ENCODE data around the gene OSBPL8. TPM values are rescaled to one million over a fixed set of nuclear protein-coding genes. Genes with fewer than 3 reads are reported as not detected.
A peak's percentile ranks its signal among the peaks of the same experiment; 100 is the strongest.

OSBPL8 gene
- total and polyA plus RNA-seq, 3 experiments from 2014 or later: 87.3 to 113 (median 90.7) TPM

DNA sequence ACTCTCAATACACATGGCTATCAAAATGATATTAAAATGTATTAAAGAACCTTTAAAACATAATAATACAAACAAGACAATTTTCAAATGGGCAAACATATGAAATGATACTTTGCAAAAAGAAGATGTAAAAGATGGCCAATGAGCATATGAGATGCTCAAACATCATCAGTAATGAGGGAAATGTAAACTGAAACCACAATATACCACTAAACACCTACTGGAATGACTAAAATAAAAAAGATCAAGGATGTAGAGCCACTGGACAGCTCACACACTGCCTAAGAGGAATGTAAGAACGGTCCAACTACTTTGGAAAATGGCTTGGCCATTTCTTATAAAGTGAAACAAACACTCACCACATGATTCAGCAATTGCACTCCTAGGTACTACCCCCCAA, 114.1 kb downstream of the OSBPL8 start:
- H3K36me3 ChIP-seq (ENCODE audit: insufficient read depth, low read length): peaks cover 5% of the 10 kb centered on the region
- H3K27ac ChIP-seq (ENCODE audit: low read depth, low read length): no peak overlapping the region
- no peaks in the 10 kb centered on the region for H3K9me3 Mint-ChIP-seq
- POLR2A ChIA-PET: no interaction called here
- H3K4me1 Mint-ChIP-seq: peaks cover 48 to 58% (median 57%) of the 10 kb centered on the region in 3 donors
- H3K27me3 ChIP-seq (ENCODE audit: insufficient read depth, low read length, poor library complexity, severe bottlenecking): no peaks in the 10 kb centered on the region
- H3K36me3 Mint-ChIP-seq: peaks cover 10 to 29% (median 12%) of the 10 kb centered on the region in 3 donors
- CTCF ChIA-PET: interaction anchor here (1.1 kb wide), 1 partner anchor 11 kb away, joined by 4 read pairs; no protein-coding TSS in a partner anchor
- H3K27ac Mint-ChIP-seq: no peak overlapping the region
- H3K27me3 Mint-ChIP-seq: no peaks in the 10 kb centered on the region
- no peak overlapping the region for H3K4me3 Mint-ChIP-seq
- H3K4me3 ChIP-seq (ENCODE audit: low read length): no peak overlapping the region
- H3K4me1 ChIP-seq (ENCODE audit: insufficient read depth, low read length): peaks cover 4% of the 10 kb centered on the region
- DNase-seq: no peak
- H3K9me3 ChIP-seq (ENCODE audit: low read length): no peaks in the 10 kb centered on the region

DNA sequence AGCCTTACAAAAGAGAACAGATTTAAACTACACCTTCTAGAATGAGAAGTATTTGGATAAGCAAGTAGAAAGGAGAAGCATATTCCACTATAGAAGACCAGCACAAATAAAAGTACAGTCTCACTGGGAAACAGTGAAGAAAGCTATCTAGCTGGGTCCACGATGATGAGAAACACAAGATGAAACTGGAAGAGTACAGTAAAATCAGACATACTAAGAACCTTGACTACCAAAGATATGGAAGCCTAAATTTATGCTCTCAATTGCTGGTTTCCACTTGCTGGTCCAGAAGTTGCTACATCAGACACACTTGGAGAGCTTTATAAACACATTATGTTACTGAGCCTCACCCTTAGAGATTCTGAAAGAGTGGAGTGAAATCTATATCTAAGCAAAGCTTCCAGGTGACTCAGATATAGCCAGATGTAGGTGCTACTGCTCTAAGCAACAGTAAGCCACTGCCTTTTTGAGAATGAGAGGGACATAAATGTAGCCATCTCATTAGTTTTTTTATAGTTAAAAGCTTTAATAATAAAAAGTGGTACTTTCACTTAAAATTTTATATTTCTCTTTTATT, 115.1 kb downstream of the OSBPL8 start:
- H3K4me1 ChIP-seq (ENCODE audit: insufficient read depth, low read length): peaks cover 4% of the 10 kb centered on the region
- H3K36me3 Mint-ChIP-seq: peaks cover 5 to 22% (median 7%) of the 10 kb centered on the region in 3 donors
- no peaks in the 10 kb centered on the region for H3K27me3 Mint-ChIP-seq
- DNase-seq: no peak
- H3K36me3 ChIP-seq (ENCODE audit: insufficient read depth, low read length): no peaks in the 10 kb centered on the region
- no peaks in the 10 kb centered on the region for H3K9me3 ChIP-seq (ENCODE audit: low read length)
- no peak overlapping the region for H3K4me3 ChIP-seq (ENCODE audit: low read length)
- no peaks in the 10 kb centered on the region for H3K9me3 Mint-ChIP-seq
- ChIA-PET CTCF (interaction anchor here (1.1 kb wide), 1 partner anchor 12 kb away, joined by 4 read pairs; no protein-coding TSS in a partner anchor), POLR2A (no interaction called here)
- H3K4me3 Mint-ChIP-seq: no peak overlapping the region
- no peak overlapping the region for H3K27ac ChIP-seq (ENCODE audit: low read depth, low read length)
- H3K27me3 ChIP-seq (ENCODE audit: insufficient read depth, low read length, poor library complexity, severe bottlenecking): no peaks in the 10 kb centered on the region
- H3K4me1 Mint-ChIP-seq: peaks cover 51 to 63% (median 60%) of the 10 kb centered on the region in 3 donors
- peak overlapping the region in 1 of 8 donors; percentile 69 for H3K27ac Mint-ChIP-seq

DNA sequence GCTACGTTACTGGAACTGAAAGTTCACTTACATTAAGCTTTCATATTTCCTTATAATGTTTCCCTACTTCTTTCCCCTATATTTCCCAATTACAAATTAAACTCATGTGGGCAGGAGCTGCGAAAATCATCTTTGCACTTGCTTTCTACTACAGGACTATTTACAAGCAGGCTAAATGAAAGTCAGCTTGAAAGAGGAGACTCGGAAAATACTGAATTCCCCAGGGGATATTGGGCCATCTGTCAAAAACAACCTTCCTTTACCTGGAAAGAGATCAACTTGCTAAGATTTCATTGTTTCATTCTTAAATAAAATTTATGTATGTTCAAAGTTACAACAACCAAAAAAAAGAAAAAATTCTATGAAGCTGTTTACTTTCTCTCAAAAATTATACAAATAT, 118.6 kb downstream of the OSBPL8 start:
- Mint-ChIP-seq H3K27ac (peak overlapping the region in 2 of 8 donors; percentile 6 to 79), H3K36me3 (peaks cover 4 to 24% (median 14%) of the 10 kb centered on the region in 3 donors), H3K9me3 (peaks cover 0 to 2% (median 0%) of the 10 kb centered on the region in 5 donors), H3K27me3 (no peaks in the 10 kb centered on the region), H3K4me3 (no peak overlapping the region), H3K4me1 (peaks cover 48 to 57% (median 53%) of the 10 kb centered on the region in 3 donors)
- Histone ChIP-seq H3K4me3 (ENCODE audit: low read length) (no peak overlapping the region), H3K27ac (ENCODE audit: low read depth, low read length) (no peak overlapping the region), H3K36me3 (ENCODE audit: insufficient read depth, low read length) (no peaks in the 10 kb centered on the region), H3K27me3 (ENCODE audit: insufficient read depth, low read length, poor library complexity, severe bottlenecking) (no peaks in the 10 kb centered on the region), H3K9me3 (ENCODE audit: low read length) (no peaks in the 10 kb centered on the region), H3K4me1 (ENCODE audit: insufficient read depth, low read length) (peaks cover 4% of the 10 kb centered on the region)
- ChIA-PET POLR2A (no interaction called here), CTCF (no interaction called here)
- no peak for DNase-seq

DNA sequence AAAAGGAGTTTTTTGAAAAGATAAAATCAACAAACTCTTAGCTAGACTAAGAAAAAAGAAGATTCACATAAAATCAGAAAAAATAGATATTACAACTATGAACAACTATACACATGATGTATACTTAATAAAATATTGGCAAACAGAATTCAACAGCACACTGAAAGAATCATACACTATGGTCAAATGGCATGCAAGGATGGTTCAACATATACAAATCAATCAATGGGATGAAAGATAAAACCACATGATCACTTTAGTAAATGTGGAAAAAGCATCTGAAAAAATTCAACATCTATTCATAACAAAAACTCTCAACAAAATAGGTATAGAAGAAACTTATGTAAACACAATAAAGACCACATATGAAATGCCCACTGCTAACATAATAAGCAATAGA, 126.8 kb downstream of the OSBPL8 start:
- ChIA-PET POLR2A (no interaction called here), CTCF (no interaction called here)
- Mint-ChIP-seq H3K9me3 (peaks cover 24 to 32% (median 30%) of the 10 kb centered on the region in 5 donors), H3K36me3 (peaks cover 28 to 70% (median 56%) of the 10 kb centered on the region in 3 donors), H3K27ac (no peak overlapping the region), H3K27me3 (no peaks in the 10 kb centered on the region), H3K4me1 (peaks cover 33 to 49% (median 42%) of the 10 kb centered on the region in 3 donors), H3K4me3 (no peak overlapping the region)
- Histone ChIP-seq H3K36me3 (ENCODE audit: insufficient read depth, low read length) (no peaks in the 10 kb centered on the region), H3K9me3 (ENCODE audit: low read length) (no peaks in the 10 kb centered on the region), H3K4me1 (ENCODE audit: insufficient read depth, low read length) (peaks cover 6% of the 10 kb centered on the region), H3K27ac (ENCODE audit: low read depth, low read length) (no peak overlapping the region), H3K27me3 (ENCODE audit: insufficient read depth, low read length, poor library complexity, severe bottlenecking) (no peaks in the 10 kb centered on the region), H3K4me3 (ENCODE audit: low read length) (no peak overlapping the region)
- DNase-seq: no peak

DNA sequence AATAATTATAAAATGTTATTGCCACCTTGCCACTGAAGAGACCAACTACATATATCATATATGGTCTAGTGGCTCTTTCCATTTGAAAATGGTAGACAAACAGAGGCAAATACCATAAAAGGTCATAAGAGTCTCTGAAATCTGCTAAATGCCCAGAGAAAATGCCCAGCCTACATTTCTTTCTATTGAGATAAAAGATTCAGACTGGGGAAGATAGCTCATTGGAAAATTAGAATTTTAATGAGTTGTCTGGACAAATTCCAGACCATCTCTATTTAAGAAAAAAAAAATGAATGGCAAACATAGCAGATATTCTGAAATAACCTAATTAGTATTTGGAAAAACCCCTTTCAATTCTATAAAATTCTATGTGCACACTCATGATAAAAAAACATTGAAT, 131.5 kb downstream of the OSBPL8 start:
- ChIA-PET POLR2A (no interaction called here), CTCF (no interaction called here)
- Histone ChIP-seq H3K27me3 (ENCODE audit: insufficient read depth, low read length, poor library complexity, severe bottlenecking) (no peaks in the 10 kb centered on the region), H3K4me3 (ENCODE audit: low read length) (no peak overlapping the region), H3K27ac (ENCODE audit: low read depth, low read length) (no peak overlapping the region), H3K9me3 (ENCODE audit: low read length) (peaks cover 8% of the 10 kb centered on the region), H3K36me3 (ENCODE audit: insufficient read depth, low read length) (no peaks in the 10 kb centered on the region), H3K4me1 (ENCODE audit: insufficient read depth, low read length) (peaks cover 14% of the 10 kb centered on the region)
- no peak overlapping the region for H3K27ac Mint-ChIP-seq
- H3K9me3 Mint-ChIP-seq: peaks cover 28 to 42% (median 37%) of the 10 kb centered on the region in 5 donors
- no peaks in the 10 kb centered on the region for H3K27me3 Mint-ChIP-seq
- DNase-seq: no peak
- H3K4me1 Mint-ChIP-seq: peaks cover 25 to 59% (median 47%) of the 10 kb centered on the region in 3 donors
- peaks cover 27 to 62% (median 44%) of the 10 kb centered on the region in 3 donors for H3K36me3 Mint-ChIP-seq
- no peak overlapping the region for H3K4me3 Mint-ChIP-seq

DNA sequence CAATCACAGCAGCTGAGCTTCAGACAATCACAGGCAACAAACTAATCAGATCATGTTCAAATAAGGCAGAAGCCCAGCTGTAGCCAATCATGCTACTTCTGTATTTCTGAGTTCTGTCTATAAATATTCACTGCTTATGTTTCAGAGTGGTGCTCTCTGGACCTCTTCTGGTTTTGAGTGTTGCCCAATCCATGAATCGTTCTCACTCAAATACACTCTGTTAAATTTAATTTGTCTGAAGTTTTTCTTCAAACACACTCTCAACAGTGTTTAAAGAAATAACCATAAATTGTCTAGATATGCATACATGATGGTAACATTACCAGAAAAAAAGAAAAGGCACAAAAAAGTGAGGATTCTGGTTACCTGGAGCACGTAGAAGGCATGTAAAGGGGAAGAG, 133.4 kb downstream of the OSBPL8 start:
- no peak overlapping the region for H3K27ac ChIP-seq (ENCODE audit: low read depth, low read length)
- Mint-ChIP-seq H3K9me3 (peaks cover 13 to 25% (median 23%) of the 10 kb centered on the region in 5 donors), H3K27ac (no peak overlapping the region), H3K4me3 (no peak overlapping the region), H3K27me3 (no peaks in the 10 kb centered on the region), H3K36me3 (peaks cover 17 to 42% (median 28%) of the 10 kb centered on the region in 3 donors), H3K4me1 (peaks cover 27 to 53% (median 46%) of the 10 kb centered on the region in 3 donors)
- peaks cover 8% of the 10 kb centered on the region for H3K9me3 ChIP-seq (ENCODE audit: low read length)
- ChIA-PET POLR2A (no interaction called here), CTCF (no interaction called here)
- H3K4me1 ChIP-seq (ENCODE audit: insufficient read depth, low read length): peaks cover 22% of the 10 kb centered on the region
- DNase-seq: no peak
- H3K4me3 ChIP-seq (ENCODE audit: low read length): no peak overlapping the region
- no peaks in the 10 kb centered on the region for H3K27me3 ChIP-seq (ENCODE audit: insufficient read depth, low read length, poor library complexity, severe bottlenecking)
- no peaks in the 10 kb centered on the region for H3K36me3 ChIP-seq (ENCODE audit: insufficient read depth, low read length)

DNA sequence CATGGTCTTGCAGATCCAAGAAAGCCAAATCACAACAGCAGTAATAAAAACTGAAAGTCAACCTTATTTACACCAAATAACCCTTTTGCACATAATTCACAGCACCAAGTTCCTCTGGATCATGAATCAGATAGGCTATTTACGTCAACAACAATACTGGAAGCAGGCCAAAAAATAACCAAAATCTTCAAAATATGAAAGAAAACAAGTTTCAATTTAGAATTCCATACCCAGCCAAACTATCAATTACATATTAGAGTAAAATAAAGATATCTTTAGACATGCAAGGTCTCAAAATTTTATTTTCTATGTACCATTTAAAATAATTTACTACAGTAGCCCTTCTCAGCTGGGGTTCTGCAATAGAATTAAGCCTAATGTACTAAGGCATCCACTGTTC, 134.6 kb downstream of the OSBPL8 start:
- DNase-seq: no peak
- POLR2A ChIA-PET: no interaction called here
- Mint-ChIP-seq H3K4me3 (no peak overlapping the region), H3K36me3 (peaks cover 13 to 34% (median 24%) of the 10 kb centered on the region in 3 donors), H3K27me3 (no peaks in the 10 kb centered on the region), H3K27ac (no peak overlapping the region), H3K9me3 (peaks cover 13 to 24% (median 23%) of the 10 kb centered on the region in 5 donors), H3K4me1 (peaks cover 20 to 49% (median 41%) of the 10 kb centered on the region in 3 donors)
- Histone ChIP-seq H3K4me1 (ENCODE audit: insufficient read depth, low read length) (peaks cover 19% of the 10 kb centered on the region), H3K9me3 (ENCODE audit: low read length) (peaks cover 8% of the 10 kb centered on the region), H3K4me3 (ENCODE audit: low read length) (no peak overlapping the region), H3K27ac (ENCODE audit: low read depth, low read length) (no peak overlapping the region), H3K36me3 (ENCODE audit: insufficient read depth, low read length) (no peaks in the 10 kb centered on the region), H3K27me3 (ENCODE audit: insufficient read depth, low read length, poor library complexity, severe bottlenecking) (no peaks in the 10 kb centered on the region)
- CTCF ChIA-PET: no interaction called here

DNA sequence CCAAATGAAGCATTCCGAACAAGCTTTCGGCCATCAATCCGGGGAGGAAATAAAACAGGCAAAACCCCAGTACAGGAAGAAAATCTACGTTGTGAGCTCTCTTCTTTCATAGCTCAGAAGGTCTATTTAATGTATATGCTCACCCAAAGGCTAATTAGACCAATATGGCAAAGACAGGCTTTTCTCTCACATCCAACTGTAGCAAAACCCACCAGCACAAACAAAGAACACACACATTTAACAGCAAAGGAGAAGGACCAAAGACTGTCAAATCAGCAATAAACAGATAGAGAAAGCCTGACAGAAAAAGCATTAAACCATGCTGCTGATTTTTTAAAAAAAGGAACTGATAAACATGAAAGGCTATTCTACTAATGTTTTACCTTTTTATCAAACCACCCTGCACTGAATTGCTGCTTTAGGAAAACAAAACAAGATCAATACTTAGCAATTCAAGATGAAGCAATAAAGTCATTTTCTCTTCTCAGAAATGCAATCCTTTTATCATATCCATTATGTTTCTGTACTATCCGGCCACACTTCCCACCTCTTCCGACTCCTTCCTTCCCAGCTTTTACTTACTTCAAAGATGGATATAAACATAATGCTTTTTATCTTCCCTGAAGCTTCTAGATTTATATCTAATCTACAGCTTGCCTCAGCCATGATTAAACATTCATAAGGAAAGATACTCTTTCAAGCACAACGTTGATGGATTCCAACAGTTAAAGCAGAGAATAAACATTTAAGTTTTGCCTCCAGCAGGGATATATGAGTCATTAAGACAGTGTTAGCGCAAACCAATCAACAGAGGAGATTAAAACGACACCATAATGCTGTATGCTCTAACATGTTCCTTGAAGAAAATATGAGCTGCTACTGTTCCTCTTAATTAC, 136.8 kb downstream of the OSBPL8 start:
- CTCF ChIA-PET: no interaction called here
- no peak overlapping the region for H3K4me3 Mint-ChIP-seq
- POLR2A ChIA-PET: no interaction called here

More for the DNA sequence above, 136.8 kb downstream of the OSBPL8 start:
- DNase-seq: no peak
- peaks cover 8% of the 10 kb centered on the region for H3K9me3 ChIP-seq (ENCODE audit: low read length)
- Mint-ChIP-seq H3K9me3 (peaks cover 13 to 24% (median 23%) of the 10 kb centered on the region in 5 donors), H3K36me3 (peaks cover 15 to 28% (median 25%) of the 10 kb centered on the region in 3 donors), H3K27ac (peak overlapping the region in 1 of 8 donors; percentile 2), H3K4me1 (peaks cover 20 to 43% (median 38%) of the 10 kb centered on the region in 3 donors), H3K27me3 (no peaks in the 10 kb centered on the region)
- H3K36me3 ChIP-seq (ENCODE audit: insufficient read depth, low read length): no peaks in the 10 kb centered on the region
- H3K27ac ChIP-seq (ENCODE audit: low read depth, low read length): no peak overlapping the region
- peaks cover 16% of the 10 kb centered on the region for H3K4me1 ChIP-seq (ENCODE audit: insufficient read depth, low read length)
- H3K27me3 ChIP-seq (ENCODE audit: insufficient read depth, low read length, poor library complexity, severe bottlenecking): no peaks in the 10 kb centered on the region
- no peak overlapping the region for H3K4me3 ChIP-seq (ENCODE audit: low read length)
